ENCODE data around the gene JAK1.

GRCh38 chr1:64974288-64974825 lies 8.0 kb upstream of the JAK1 start:
- TF ChIP-seq CTCF (IDR thresholded peaks at IDR 0.05 in 8 of 11, conservative IDR thresholded peaks at IDR 0.05 in 3 of 11) = no peak
- TF ChIP-seq POLR2A (IDR thresholded peaks at IDR 0.05) = no peak
- no peak for TF ChIP-seq POLR2AphosphoS5 (IDR thresholded peaks at IDR 0.05)

All from spleen (tissue), 7 donors.